GM18909 (cell line): ENCODE measurements around the gene PCMT1.
"Not testable (repeated sequence)": the region's sequence is repeated elsewhere in the genome, so short reads cannot be mapped to it uniquely, and the experiment has no call there.

Experiments used
- ATAC-seq: cut with Tn5 transposase; IDR thresholded peaks from one replicate; pipeline ENCODE4 v1.9.1; 2021; ENCODE audit warnings: mild to moderate bottlenecking; ENCODE audit not compliant: unreplicated experiment, poor library complexity

Gene PCMT1

GRCh38 chr6:149749082-149749593 is 403 bp upstream of the PCMT1 start:
- peak; percentile 5 for ATAC-seq

GRCh38 chr6:149750136-149750609 is 632 bp downstream of the PCMT1 start:
- ATAC-seq = peak; percentile 40

DNA sequence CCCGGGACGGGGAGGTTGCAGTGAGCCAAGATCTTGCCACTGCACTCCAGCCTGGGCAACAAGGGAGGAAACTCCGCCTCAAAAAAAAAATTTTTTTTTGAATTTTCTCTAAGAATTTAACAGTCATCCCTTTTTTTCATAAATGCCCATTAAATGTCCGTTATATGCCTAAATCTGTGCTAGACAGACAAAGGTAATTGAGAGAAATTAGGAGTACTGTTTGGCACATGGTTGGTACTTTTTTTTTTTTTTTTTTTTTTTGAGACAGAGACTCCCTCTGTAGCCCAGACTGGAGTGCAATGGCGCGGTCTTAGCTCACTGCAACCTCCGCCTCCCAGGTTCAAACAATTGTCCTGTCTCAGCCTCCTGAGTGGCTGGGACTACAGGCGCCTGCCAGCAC is 1.7 kb downstream of the PCMT1 start:
- no peak for ATAC-seq

DNA sequence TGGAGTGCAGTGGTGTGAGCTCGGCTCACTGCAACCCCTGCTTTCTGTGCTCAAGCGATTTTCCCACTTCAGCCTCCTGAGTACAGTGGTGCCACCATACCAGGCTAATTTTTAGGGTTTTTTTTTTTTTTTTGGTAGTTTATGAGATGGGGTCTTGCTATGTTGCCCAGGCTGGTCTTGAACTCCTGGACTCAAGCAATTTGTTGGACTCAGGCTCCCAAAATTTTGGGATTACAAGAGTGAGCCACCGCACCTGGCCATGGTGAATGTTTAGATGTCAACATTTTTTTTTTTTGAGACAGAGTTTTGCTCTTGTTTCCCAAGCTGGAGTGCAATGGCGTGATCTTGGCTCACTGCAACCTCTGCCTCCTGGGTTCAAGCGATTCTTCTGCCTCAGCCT is 2.4 kb downstream of the PCMT1 start:
- not testable (repeated sequence) for ATAC-seq

DNA sequence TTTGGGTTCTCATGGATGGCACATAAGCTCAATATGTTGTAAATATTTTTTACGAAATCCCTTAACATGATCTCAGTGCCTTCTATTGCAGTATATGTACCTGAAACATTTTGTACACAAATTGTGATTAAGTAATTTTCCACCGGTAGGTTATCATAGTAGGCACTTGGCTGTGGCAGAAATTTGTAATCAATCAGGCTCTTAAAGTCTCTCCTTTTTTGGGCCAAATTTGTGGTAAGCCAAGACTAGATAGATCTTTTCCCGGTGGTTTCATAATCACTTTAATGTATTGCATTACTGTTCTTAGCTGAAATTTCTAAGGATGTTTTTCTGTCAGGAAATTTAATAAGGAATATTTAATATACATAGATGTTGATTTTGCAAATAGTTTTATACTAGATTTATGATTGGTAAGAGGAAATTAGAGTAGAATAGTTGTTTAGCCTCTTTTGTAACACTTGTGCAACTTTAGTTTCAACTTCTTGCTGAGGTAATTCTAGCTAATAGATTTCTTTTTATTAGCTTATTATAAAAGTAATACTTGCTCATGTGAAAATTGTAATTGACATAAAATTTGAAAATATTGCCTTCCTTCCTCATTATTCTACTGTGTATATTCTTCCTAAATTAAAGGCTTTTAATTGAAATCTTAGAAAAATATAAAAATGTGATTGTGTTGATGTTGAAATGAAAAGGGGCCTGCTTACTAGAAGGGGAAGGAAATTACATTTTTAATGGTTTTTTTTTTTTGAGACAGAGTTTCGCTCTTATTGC is 3.2 kb downstream of the PCMT1 start:
- no peak for ATAC-seq

DNA sequence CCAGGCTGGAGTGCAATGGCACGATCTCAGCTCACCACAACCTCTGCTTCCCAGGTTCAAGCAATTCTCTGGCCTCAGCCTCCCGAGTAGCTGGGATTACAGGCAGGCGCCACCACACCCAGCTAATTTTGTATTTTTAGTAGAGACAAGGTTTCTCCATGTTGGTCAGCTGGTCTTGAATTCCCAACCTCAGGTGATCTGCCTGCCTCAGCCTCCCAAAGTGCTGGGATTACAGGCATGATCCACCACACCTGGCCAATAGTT is 3.8 kb downstream of the PCMT1 start:
- ATAC-seq = not testable (repeated sequence)

GRCh38 chr6:149754548-149754947 is 5.0 kb downstream of the PCMT1 start:
- no peak for ATAC-seq

- ATAC-seq = peak; percentile 79
These were observed 6.0 kb downstream of the PCMT1 start for GRCh38 chr6:149755300-149756260.

GRCh38 chr6:149756261-149756636 is 6.7 kb downstream of the PCMT1 start:
- no peak for ATAC-seq

- ATAC-seq = peak; percentile 100
These were observed 11.9 kb downstream of the PCMT1 start for GRCh38 chr6:149761438-149761837.

GRCh38 chr6:149763866-149764265 is 14.3 kb downstream of the PCMT1 start:
- ATAC-seq = no peak

DNA sequence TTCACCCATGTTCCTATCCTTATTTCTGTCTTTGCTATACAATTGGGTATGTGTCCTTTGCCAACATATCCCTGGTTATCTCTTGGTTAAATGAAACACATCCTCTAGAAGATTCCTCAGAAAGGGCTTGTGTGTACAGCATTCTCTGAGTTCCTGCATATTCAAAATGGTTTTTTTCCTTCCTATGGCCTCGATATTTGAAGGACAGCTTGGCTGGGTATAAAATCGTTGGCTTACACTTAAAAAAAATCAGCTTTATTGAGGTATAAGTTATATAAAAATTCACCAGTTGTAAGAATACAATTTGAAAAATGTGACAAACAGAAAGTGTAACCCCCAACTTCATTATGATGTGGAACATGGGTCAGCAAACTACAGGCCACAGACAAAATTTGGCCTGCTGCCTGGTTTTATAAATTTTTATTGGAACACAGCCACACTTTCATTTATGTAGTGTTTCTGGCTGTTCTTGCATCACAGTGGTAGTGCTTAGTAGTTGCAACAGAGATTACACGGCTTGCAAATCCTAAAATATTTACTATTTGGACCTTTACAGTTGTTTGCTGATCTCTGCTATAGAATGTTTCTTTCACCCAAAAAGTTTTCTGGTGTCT is 16.7 kb downstream of the PCMT1 start:
- no peak for ATAC-seq

GRCh38 chr6:149769676-149770075 is 20.1 kb downstream of the PCMT1 start:
- no peak for ATAC-seq

DNA sequence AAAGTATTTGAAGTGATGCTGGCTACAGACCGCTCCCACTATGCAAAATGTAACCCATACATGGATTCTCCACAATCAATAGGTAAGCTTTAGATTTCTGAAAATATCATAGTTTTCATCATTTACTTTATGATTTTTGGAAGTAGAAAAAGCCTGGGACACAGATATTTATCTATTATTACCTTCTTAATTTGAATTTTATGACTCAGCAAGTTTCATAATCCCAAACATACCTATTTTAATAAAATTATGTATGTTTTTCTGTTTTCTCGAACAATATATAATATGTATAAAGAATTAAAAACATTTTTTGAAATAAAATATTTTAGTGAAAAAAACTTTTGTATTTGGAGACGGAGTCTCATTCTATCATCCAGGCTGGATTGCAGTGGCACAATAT is 21.6 kb downstream of the PCMT1 start:
- ATAC-seq = no peak

DNA sequence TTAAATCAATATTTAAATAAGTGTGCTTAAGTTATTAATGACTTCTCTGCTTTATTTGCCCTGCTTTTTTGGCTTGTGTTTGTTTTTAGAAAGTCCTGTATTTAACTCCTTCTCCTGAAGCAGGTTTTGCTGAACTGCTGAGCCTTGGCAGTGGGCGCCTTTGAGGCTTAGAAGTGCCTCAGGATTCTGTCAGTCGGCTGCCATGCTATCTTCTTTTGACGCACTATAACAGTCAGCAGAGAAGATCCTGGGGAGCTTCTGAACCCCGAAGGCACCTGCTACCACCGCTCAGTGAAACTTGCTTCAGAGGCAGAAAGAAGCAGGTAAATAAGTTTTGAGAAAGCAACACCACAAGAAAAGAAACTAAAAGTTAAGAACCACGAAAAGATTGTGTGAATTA is 22.4 kb downstream of the PCMT1 start:
- ATAC-seq = no peak

GRCh38 chr6:149777624-149778023 is 28.1 kb downstream of the PCMT1 start:
- no peak for ATAC-seq

GRCh38 chr6:149779644-149779963 is 30.1 kb downstream of the PCMT1 start:
- no peak for ATAC-seq

- ATAC-seq = no peak
These were observed 32.2 kb downstream of the PCMT1 start for GRCh38 chr6:149781715-149782114.

GRCh38 chr6:149782337-149782736 is 32.8 kb downstream of the PCMT1 start:
- ATAC-seq = no peak

DNA sequence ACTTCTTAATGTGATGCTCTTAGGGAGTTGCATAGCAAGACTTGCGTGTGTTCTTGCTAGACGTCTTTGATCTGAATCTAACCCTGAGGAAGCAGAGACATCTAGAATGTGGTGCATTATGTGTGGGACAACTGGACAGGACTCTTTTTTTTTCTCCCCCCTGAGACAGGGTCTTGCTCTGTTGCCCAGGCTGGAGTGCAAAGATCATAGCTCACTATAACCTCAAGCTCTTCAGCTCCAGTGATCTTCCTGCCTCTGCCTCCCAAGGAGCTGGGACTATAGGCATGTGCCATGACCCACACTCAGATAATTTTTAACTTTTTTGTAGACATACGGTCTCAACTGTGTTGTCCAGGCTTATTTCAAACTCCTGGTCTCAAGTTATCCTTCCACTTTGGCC is 34.0 kb downstream of the PCMT1 start:
- no peak for ATAC-seq

- ATAC-seq = no peak
These were observed 56.6 kb downstream of the PCMT1 start for GRCh38 chr6:149806127-149806526.
